Fibroblast of peridontal ligament (primary cell): ENCODE measurements around the gene PTX4.

Source experiments
- DNase-seq: peaks from one replicate; pipeline ENCODE4 v3.0.0-alpha.2; 2010; ENCODE audit errors: extremely low read depth

PTX4 gene

DNA sequence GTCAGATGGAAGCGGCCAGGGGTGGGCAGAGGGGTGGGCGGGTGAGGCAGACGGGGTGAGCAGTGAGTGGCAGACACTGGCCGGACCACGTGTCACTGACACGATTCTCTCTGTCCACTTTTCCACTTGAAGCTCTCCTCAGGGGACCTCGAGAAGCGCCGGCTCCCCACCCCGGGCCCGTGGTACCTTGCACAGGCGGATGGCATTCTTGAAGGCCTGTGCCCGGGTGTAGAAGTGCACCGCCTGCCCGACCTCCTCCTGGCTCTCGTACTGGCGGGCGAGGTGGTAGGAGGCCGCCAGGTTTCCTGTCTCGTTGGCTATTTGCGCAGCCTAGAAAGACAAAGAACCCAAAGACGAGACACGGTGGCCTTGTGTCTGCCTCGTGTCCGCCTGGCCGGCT lies 35.6 kb upstream of the PTX4 start:
- no peak for DNase-seq

DNA sequence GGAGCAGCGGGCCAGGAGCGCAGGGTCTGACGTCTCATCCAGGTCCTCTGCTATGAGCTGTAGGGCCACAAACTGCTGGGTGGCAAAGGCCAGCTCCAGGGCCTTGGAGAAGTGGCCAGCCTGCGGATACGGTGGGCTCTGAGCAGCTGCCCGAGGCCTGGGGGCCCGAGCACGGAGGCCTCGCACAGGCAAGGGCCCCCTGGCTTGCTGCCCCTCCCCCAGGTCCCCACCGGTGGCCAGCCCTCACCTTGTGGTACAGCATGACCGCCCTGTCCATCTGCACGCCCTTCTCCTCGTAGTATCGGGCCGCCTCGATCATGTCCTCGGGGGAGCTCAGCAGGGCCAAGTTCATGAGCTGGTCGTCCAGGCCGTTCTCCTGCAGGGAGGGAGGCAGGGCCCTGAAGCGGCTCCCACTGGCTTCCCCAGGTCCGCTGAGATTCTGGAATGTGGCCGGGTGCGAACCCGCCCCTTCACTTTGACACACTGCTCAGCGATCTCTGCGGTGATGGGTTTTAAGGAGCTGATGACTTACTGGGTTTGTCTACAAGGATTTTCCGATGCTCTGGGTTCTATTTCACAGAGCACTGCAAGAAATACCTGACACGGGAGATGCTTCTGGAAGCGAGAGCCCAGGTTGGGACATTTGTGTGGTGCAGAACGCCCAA lies 35.0 kb upstream of the PTX4 start:
- peak; percentile 18 for DNase-seq

DNA sequence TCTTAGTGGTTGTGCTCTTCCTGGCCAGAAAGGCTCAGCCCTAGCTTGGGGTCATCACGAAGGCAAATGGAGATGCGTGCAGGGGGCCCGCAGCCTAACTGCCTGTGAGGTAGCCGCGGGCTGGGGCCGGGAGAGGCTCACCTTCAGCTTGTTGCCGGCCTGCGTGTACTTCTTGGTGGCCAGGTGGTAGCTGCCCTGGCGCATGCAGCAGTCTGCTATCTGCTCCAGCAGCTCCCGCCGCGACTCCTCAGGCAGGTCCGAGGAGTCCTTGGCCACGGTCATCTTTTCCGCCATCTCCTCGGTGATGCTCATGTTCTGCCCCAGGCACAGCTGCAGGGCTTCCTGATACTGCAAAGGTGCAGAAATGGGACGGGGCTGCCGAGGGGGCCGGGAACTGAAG lies 31.7 kb upstream of the PTX4 start:
- DNase-seq, result no peak

DNA sequence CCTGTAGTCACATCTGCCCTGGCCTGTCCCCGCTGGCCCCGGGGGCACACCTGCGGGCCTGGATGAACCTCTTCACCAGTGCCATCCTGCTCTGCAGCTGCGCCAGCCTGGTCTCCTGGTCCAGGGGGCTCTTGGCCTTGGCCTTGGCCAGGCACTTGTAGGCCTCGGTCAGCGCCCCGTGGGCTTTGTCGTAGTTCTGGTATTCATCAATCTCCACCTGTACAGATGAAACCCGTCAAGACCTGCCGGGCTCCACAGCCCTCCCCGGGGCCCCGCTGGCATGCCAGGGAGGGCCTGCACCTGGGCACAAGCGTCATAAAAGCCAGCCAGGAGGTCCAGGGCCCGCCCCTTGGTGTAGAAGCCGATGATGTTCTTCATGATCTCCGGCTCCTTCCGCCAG lies 31.1 kb upstream of the PTX4 start:
- DNase-seq, result no peak

DNA sequence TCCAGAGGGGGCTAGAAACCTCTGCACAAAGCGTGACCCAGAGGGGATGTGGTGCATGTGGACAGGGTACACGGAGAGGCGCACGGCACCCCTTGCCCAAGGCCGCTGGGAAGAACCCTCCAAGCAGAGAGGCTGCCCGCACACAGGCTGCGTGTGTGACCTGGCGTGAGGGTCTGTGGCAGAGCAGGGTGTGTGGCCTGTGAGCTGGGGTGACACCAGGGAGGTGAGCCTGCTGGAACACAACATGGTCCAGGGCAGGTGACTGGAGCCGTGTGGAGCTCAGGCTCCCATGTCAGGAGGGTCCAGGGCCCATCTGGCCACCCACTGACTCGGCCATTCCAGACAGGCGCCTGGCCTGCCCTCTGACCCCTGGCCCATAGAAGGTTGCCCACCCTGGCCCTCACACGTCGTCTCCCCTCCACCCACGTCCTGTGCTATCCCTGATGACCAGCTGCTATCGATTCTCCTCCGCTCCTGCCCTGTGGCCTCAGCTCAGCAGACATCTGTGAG lies 29.9 kb upstream of the PTX4 start:
- DNase-seq, result no peak

DNA sequence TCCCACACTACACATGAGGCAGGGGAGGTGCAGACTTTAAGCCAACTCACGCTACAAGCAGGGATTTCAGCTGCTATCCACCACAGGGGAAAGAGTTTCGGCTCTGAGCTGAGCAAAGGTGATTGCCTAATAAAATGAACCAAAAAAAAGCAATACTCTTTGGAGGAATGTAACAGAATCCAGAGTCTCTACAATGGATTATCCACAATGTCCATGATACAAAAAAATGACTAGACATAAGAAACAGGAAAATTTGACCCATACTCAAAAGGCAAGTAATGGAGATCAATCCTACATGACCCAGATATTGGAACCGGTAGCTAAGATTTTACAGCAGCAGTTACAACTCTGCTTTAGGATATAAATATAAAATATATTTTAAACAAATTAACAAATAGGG lies 25.8 kb upstream of the PTX4 start:
- DNase-seq, result no peak

DNA sequence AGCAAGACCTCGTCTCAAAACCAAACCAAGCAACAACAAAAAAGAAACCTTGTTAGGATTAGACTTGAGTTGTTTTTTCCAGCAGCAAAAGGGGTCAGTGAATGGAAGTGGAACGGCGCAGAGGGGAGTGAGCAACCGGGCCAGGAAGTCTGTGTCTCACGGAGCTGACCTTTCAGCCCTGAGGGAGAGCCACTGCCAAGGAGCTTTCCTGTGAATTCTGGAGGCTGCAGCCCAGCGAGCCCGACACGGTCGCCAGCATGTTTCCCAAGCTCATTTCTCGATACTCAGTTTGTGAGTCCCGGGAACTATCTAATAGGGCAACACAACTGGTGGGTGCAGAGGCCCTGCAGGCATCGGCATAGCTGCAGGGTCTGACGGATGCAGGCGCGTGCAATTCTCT lies 24.0 kb upstream of the PTX4 start:
- no peak for DNase-seq

DNA sequence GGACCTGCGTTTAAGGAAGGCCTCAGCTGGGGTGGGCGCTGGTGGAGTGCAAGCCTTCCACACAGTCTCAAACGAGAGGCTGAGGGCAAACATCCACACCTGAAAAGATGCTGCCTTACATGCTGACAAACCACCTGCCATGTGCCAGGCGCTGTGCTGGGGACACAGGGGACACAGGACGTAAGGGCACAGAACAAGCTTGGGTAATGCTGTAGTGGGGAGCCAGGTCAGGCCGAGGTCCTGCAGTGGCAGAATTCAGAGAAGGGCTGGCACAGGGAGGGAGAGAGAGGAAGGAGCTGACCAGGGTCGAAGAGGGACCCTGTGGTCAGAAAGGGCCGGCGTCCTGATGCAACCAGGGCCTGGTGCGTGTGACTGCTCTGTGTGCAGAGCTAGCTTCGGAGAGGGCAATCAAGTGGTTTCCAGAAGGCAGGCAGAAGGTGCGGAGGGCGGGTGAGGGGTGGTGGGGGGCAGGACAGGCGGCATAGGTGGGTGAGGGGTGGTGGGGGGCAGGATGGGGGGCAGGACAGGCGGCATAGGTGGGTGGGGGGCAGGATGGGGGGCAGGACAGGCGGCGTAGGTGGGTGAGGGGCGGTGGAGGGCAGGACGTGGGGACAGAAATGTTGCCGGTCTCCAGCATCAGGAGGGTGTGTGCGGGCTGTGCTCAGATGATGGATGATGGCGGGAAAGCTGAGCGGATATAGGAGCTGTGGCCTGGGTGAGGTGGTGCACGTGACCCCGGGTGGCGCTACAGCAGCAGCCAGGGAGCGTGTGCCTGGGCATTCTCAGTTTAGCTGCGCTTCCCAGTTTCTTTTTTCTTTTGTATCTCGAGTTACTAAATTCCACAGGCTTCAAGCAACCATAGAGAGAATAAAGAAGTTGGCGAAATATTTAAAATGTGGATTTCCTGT lies 23.2 kb upstream of the PTX4 start:
- DNase-seq, result no peak

DNA sequence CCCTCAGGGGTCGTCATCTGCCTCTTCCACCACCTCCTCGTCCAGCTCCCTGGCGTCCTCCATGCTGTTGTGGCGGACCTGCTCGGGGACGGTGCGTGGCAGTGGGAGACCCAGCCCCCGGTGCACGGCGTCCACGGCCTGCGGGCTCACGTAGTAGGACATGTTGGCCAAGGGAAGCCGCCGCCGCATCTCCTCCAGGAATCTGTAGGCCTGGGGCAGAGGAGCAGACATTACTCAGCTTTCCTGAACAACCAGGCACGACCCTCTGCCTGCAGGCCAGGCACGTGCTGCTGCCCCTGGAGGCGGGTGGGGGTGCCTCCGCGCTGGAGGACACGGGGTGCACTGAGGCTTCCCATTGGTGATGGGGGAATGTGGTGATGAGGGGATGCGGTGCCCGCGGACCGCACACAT lies 22.2 kb upstream of the PTX4 start:
- no peak for DNase-seq

DNA sequence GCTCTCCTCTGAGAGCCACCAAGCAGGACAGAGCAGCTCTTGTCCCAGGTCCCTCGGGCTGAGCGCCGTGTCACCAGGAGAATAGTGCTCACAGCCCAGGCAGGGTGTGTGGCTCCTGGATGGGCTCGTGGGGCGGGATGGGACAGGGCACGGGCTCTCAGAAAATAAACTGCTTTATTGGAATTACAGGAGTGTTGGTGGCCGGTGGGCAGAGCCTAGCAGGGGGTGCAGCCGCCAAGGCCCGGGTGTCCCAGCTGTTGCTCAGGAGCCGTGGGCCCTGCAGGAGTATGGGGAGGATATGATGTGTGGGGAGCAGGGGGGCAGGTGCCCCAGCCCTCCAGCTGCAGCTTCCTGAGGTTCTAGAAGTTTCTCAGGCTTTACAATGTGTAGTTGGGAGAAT lies 21.5 kb upstream of the PTX4 start:
- DNase-seq, result no peak

DNA sequence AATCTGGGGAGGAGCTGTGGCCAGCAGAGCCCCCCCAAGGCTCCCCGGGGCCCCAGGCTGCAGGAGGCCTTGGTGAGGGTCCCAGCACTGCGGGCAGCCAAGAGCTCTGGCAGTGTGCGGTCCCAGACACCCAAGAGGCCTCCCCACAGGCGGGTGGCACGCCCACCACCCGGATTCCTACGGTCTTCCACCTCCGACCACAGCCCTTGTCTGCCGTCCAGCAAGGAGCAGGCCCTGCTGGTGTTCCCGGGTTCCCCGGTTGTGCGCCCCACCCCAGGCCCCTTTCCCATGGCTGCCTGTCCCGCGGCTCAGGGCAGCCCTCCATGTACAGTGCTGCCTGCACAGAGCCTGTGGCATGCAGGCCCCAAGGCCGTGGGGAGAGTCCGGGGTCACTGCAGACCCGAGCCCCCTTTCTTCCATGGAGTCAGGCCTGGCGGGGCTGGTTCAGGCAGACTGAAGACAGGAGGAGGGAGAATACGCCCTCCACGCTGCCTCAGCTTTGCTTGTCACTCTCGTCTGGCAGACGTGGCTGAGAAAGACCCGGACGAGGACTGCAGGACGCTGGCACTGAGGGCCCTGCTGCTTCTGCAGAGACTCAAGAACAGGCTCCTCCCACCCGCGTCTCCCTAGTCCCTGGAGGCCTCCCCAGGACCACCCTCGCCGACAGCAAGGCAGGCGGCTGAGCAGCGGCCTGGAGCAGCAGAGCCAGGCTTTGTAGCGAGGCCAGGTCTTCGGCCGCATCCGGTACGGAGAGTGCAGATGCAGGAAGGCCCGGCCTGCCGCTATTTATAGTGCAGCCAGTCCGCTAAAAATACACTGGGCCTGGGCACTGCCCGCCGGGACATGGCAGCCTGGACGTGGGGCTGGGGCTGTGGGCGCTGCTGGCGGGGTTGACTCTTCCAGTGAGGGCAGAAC lies 20.8 kb upstream of the PTX4 start:
- no peak for DNase-seq

DNA sequence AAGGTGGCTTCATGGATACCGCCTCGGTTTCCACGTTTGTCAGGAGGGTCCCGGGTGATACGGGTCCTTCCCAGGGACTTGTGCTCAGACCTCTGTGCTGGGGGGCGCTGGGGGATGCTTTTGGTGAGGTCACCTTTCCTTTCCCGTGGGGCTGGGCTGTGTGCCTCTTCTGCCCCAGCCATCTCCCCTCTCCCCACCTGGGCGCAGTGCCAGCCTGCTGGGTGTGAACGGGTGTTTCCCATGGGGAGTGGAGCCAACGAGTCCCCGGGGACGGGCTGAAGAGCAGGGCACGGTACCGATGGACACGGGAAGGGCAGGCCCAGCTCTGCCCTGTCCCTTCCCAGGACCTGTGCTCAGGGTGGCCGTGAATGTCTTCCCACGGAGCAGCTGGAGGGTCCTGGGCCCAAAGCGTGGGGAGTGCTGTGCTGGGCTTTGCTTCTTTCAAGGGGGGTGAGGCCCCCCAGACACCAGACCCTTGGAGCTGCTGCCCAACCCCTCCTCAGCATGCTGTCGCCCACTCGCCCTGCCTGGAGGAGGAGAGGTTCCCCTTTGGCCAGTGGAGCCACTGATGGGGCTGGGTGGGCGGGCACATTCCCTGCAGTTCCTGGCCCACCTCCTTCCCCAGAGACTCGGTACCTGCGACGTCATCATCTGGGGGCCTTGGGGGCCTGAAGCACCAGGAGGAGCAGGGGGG lies 19.9 kb upstream of the PTX4 start:
- no peak for DNase-seq

DNA sequence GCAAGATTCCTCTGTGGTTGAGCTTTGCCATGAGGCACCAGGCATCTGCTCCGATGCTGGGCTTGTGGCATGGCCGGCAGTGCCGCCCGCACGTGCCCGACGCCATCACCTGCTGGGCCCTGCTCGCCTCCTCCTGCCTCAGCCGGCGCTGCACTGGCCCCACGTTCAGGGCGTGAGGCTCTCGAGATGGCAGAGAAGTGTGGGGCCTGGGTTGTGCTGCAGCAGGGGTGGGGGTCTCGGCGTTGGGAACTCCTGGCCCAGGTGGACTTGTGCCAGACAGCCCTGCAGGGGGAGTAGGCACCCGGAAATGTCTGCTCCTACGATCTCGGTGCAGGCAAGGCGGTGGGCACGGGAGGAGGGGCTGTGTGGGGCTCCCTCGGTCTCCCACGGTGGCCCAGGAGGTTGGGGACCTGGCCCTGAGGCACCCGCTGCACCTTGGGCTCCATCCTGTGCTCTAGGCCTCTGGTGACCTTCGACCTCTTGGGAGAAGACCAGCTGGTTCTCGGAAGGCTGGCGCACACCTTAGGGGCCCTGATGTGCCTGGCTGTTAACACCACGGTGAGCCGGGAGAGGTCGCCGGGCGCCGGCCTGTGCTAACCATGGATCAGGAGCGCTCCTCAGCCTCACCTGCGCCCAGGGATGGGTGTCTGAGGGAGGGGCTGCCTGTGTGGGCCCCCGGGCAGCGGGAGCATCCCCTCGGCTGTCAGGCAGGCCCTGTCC lies 17.9 kb upstream of the PTX4 start:
- no peak for DNase-seq

DNA sequence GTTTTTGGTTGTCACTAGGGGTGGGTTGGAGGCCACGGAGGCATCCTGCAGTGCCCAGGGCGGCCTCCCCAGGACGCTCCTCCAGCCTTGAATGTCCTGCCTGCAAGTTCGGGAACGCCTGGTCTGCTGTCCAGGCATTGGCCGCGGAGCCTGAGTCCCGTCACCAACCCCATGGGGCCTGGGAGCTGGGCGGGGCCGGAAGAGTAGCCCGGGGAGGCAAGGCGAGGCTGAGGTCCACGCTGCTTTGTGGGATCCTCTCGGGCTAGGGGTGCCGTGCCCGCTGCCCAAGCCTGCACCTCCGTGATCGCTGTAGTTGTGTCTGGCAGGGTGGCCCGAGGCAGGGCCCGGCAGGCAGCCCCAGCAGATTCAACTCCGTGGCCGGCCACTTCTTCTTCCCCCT lies 17.2 kb upstream of the PTX4 start:
- no peak for DNase-seq

DNA sequence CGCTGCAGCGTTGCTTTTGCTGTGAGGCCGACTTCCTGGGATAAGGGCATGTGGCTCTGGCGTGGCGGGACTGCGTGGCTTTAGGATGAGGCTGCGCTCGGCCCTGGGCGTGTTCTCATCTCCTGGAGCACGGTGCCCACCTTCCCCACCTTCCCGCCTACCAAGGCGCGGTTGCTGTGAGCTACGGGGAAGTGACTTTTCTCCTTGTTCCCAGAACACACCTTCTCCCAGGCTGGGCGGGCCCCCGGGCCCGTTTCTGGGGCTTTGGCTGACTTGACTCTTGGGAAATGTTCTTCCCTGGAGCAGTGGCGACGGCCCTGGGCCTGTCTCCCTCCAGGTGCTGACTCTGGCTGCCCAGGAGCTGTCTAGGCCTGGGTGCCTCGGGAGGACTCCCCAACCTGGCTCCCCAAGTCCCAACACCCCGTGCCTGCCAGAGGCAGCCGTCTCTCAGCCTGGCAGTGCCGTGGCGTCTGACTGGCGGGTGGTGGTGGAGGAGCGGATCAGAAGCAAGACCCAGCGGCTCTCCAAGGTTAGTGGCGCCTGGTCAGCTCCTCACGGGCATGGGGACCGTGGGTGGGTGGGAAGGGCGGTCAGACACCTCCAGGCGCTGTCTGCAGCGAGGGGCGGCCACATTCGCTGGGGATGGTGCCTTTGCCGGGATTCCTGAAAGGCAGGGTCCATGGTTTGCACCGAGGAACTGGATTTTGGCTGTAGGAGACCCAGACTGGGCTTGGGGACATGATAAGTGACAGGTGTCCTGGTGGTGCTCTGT lies 16.5 kb upstream of the PTX4 start:
- DNase-seq, result no peak

DNA sequence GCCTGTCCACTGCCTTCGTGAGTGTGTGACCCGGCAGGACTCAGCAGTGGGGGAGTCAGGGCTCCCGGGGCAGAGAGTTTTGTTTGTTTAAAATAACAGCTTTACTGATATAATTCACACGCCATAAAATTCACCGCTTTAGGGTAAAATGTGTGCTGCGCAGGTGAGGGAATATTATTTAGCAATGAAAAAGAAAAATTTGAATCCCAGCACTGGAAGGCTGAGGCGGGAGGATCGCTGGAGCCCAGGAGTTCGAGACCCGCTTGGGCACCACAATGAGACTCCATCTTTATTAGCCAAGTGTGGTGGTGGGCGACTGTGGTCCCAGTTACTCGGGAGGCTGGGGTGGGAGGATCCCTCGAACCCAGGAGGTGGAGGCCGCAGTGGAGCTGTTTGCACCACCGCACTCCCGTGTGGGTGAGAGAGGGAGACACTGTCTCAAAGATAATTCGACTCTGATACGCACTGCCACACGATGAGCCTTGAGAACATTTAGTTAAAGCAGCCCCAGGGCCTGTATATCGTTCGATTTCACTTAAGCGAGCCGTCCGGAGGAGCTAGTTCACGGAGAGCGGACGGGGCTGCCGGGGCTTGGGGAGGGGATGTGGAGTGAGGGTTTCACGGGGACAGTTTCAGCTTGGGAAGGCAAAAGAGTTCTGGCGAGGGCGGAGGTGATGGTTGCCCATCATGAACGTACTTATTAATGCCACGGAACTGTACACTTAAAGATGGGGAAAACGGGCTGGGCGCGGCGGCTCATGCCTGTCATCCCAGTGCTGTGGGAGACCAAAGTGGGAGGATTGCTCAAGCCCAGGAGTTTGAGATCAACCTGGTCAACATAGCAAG lies 14.6 kb upstream of the PTX4 start:
- no peak for DNase-seq

DNA sequence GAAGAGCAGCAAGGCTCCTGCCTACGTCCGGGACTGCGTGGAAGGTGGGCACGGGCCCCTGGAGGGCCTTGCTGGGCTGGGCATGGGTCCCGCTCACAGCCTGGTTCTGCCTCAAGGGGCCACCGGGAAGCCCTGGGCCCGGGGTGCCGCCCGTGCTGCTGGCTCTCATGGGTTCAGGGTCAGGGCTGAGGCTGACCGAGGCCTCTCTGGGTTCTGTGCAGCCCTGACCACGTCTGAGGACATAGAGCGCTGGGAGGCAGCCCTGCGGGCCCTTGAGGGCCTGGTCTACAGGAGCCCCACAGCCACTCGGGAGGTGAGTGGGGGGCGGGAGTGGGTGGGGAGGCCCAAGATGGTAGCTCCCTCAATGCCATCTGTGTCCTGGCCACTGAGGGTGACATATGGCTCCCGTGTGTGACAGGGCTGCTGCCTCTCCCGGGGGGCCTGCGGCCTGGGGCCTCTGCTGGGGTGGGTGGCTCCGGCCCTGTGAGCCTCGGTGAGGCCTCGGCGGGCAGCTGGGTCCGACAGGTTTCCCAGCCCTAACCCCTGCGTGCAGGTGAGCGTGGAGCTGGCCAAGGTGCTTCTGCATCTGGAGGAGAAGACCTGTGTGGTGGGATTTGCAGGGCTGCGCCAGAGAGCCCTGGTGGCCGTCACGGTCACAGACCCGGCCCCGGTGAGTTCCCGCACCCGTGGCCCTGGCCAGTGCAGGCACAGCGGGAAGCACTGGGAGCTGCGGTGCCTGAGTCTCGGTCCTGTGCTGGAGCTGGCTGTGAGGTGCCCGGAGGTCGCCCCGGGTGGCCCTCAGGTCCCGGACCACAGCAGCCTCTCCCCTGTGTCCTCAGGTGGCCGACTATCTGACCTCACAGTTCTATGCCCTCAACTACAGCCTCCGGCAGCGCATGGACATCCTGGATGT lies 13.6 kb upstream of the PTX4 start:
- DNase-seq, result no peak

DNA sequence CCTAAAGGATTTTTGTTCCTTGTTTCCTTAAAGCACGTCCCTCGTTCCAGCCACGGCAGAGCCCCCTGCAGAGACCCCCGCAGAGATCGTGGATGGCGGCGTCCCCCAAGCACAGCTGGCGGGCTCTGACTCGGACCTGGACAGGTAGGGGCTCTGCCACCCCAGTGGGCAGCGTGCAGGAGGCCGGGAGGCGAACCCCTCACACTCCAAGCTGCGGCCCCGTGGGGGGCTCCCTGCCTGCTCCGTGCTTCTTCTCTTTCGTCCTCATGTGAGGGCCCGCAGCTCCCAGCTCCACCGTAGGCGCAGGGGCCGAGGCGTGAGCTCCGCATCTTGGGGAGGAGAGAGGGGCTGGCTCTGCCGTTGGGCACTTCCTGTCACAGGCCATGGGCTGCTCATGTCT lies 12.9 kb upstream of the PTX4 start:
- DNase-seq, result no peak
